ENCODE results near the gene PPP1R37.
"Not testable (repeated sequence)": the region's sequence is repeated elsewhere in the genome, so short reads cannot be mapped to it uniquely, and the experiment has no call there.

PPP1R37 gene

GRCh38 chr19:45115809-45116615 lies 23.0 kb downstream of the PPP1R37 start:
- DNase-seq (ENCODE audit: low read depth), result no peak

- no peak for DNase-seq (ENCODE audit: low read depth)
These were observed 24.2 kb downstream of the PPP1R37 start for GRCh38 chr19:45117167-45117594.

- DNase-seq (ENCODE audit: low read depth), result no peak
These were observed 24.7 kb downstream of the PPP1R37 start for GRCh38 chr19:45117671-45118070.

GRCh38 chr19:45118106-45118505 lies 25.1 kb downstream of the PPP1R37 start:
- DNase-seq (ENCODE audit: low read depth), result no peak

DNA sequence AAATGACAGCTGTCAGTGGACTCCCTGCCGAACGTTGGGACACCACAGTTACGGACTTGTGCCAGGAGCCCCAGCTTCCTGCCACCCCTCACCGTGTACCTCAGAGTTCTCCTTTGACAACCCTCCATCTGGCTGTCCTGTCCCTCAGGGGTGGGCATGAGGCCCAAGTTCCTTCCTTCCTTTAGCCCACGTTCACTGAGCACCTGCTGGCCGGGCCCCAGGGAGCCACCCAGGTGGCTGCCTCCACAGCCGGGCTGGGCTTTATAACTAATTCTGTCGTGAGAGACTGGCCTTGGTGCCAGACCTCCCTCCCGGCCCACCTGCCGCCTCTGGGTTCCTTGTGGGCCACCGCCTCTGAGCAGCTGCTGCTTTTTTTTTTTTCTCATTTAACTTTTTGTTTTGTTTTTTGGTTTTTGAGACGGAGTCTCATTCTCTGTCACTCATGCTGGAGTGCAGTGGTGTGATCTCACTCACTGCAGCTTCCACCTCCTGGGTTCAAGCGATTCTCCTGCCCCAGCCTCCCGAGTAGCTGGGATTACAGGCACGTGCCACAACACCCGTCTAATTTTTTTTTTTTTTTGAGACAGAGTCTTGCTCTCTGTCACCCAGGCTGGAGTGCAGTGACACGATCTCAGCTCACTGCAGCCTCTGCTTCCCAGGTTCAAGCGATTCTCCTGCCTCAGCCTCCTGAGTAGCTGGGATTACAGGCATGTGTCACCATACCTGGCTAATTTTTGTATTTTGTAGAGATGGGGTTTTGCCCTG lies 25.8 kb downstream of the PPP1R37 start:
- DNase-seq (ENCODE audit: low read depth), result not testable (repeated sequence)

GRCh38 chr19:45119582-45119981 lies 26.6 kb downstream of the PPP1R37 start:
- DNase-seq (ENCODE audit: low read depth), result no peak

DNA sequence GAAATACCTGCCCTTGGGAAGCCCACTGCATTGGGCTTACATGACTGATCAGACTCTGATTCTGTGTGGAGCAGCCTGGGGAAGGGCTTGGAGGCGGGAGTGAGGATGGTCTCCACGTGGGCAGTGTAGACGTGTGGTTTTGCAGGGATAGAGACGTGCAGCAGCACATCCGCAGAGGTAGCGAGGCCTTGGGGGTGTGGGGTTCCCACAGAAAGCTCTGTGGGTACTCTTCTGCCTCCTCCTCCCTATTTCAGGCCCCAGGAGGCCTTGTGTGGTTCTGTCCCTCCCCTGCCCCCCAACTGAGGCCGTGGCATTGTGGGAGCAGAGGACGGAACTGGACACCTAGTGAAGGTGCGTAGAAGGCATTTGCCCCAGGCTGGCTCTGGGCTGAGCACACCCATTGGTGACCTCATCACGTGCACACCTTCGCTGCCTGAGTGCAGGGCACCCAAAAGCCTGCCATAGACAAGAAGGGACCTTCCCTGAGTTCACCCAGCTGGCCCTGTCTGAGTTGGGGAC lies 28.9 kb downstream of the PPP1R37 start:
- no peak for DNase-seq (ENCODE audit: low read depth)

GRCh38 chr19:45122832-45123231 lies 29.9 kb downstream of the PPP1R37 start:
- DNase-seq (ENCODE audit: low read depth), result no peak

GRCh38 chr19:45123440-45123850 lies 30.5 kb downstream of the PPP1R37 start:
- no peak for DNase-seq (ENCODE audit: low read depth)

DNA sequence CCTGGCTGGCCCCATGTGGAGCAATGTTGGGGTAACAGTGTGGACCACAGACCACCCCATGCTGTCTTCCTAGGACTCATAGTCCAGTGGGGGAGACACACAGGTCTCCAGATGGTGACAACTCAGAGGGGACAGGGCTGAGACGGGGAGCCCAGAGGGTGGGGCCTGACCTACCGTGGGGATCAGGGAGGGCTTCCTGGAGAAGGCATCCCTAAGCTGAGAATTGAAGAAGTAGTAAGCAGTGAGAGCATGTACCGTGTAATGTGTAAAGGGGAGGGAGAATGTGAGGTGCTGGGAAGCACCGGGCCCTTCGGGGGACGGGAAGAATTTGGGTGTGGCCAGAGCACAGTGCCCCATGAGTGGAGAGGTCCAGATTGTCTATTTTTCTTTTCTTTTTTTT lies 31.0 kb downstream of the PPP1R37 start:
- no peak for DNase-seq (ENCODE audit: low read depth)

- no peak for DNase-seq (ENCODE audit: low read depth)
These were observed 32.4 kb downstream of the PPP1R37 start for GRCh38 chr19:45125360-45125759.

- no peak for DNase-seq (ENCODE audit: low read depth)
These were observed 33.1 kb downstream of the PPP1R37 start for GRCh38 chr19:45125975-45126493.

GRCh38 chr19:45126654-45127053 lies 33.7 kb downstream of the PPP1R37 start:
- DNase-seq (ENCODE audit: low read depth), result no peak

DNA sequence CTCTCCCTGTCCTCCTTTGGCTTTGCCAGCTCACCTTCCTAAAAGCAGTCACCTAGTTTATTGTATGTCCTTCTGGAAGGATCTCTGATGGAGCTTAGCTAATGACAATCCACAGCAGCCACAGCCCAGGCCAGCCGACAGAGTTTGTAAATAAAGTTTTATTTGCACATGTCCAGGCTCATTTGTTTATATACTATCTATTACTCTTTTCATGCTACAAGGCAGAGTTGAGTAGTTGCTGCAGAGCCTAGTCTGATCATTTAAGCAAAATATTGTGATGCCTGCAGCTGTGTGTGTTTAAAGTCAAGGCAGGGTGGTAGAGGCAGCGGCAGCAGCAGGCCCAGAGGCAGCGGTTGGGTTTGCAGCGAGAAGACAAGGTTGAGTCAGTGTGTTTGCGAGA lies 35.2 kb downstream of the PPP1R37 start:
- DNase-seq (ENCODE audit: low read depth), result no peak

DNA sequence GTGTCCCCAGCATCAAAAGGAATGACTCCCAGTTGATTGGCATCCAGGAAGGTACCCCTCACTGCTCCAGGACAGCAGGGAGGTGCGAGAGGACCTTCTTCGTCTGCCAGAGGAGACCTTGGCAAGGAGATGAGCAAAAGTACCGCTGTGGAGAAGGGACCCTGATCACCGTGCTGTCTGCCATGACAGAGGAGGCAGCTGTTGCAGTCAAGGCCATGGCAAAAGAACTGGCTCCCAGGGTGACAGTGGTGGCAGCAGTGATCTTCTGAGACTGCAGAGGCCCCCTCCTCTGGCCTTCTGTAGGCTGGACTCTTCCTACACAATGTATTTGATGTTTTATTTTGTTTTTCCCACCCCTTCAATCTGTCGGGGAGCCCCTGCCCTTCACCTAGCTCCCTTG lies 35.8 kb downstream of the PPP1R37 start:
- DNase-seq (ENCODE audit: low read depth), result no peak

DNA sequence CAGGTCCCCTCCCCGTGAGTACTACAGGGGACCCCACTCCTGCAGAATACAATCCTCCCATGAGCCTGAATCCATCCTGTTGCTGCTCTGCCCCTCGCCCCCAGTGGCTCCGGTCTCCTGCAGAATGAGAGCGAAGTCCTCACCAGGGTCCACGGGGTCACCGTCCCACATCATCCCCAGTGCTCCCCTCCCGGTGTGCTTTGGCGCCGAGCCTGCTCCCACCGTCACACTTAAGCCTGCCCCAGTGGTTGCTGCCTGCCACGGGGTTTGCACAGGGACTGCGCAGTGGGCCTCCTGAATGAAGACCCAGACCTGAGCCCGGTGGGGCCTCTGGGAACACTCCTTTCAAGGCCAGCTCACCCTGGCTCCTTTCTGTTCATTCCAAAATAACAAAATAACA lies 37.3 kb downstream of the PPP1R37 start:
- no peak for DNase-seq (ENCODE audit: low read depth)

- DNase-seq (ENCODE audit: low read depth), result no peak
These were observed 38.1 kb downstream of the PPP1R37 start for GRCh38 chr19:45130888-45131615.

GRCh38 chr19:45133661-45134060 lies 40.7 kb downstream of the PPP1R37 start:
- no peak for DNase-seq (ENCODE audit: low read depth)

DNA sequence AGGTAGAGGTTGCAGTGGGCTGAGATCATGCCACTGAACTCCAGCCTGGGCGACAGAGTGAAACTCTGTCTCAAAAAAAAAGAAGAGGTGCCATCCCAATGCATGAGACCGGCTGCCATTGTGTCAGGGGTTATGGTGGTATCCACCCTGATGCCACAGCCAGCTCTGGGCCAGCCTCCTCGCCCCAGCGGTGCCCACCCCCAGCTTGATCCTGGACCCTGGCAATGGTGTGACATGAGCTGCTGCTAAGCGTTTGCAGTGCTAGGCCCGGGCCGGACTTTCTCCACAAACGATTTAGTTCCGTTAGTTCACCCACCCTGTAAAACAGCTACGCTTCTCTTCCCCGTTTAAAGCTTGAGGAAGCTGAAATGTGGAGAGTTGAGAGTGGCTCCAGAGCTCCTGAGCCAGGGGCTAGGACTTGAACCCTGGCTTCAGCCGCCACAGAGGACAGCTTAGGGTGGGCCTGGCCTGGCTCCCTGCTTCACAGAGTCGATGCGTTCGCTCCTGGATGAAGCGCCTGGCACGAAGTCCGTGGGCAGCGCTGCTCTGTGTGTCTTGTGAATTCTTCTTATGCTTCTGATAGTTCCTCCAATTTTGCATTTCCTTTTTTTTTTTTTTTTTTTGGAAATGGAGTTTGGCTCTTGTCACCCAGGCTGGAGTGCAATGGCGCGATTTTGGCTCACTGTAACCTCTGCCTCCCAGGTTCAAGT lies 42.4 kb downstream of the PPP1R37 start:
- no peak for DNase-seq (ENCODE audit: low read depth)

- no peak for DNase-seq (ENCODE audit: low read depth)
These were observed 43.7 kb downstream of the PPP1R37 start for GRCh38 chr19:45136507-45137178.

- DNase-seq (ENCODE audit: low read depth), result no peak
These were observed 44.3 kb downstream of the PPP1R37 start for GRCh38 chr19:45137179-45137761.
